Lung (tissue), 12 donors: ENCODE measurements around the gene EXOC7. TPM values are rescaled to one million over a fixed set of nuclear protein-coding genes. Genes with fewer than 3 reads are reported as not detected.

Source experiments
- ATAC-seq: fragments of 200-7000 bp; cut with Tn5 transposase; one replicate; pipeline ENCODE4 v1.9.1; 2020; ENCODE audit warnings: moderate number of reproducible peaks; ENCODE audit not compliant: insufficient read depth, low FRiP score
- DNase-seq, 3 donors: peaks; one replicate each; pipeline ENCODE4 v3.0.0-alpha.2; 2013 to 2017
- H3K27ac ChIP-seq, 2 donors: one replicate each; pipeline ENCODE4 v1.5.1; 2013; ENCODE audit warnings: mild to moderate bottlenecking in 2 of 2, moderate library complexity in 2 of 2, control low read depth in 1 of 2, inconsistent platforms in 1 of 2, low read depth in 1 of 2, low read length in 1 of 2
- H3K27me3 ChIP-seq, 3 donors: one replicate each; pipeline ENCODE4 v1.5.1; 2013; ENCODE audit warnings: low read length in 2 of 3; ENCODE audit not compliant: control insufficient read depth in 3 of 3, insufficient read depth in 3 of 3
- H3K36me3 ChIP-seq, 4 donors: one replicate each; pipeline ENCODE4 v1.5.1; 2013; ENCODE audit warnings: low read length in 4 of 4, mild to moderate bottlenecking in 1 of 4, moderate library complexity in 1 of 4; ENCODE audit not compliant: control insufficient read depth in 4 of 4, insufficient read depth in 4 of 4
- H3K4me1 ChIP-seq, 5 donors: one replicate each; pipeline ENCODE4 v1.5.1; 2013; ENCODE audit warnings: low read length in 5 of 5, mild to moderate bottlenecking in 2 of 5, moderate library complexity in 1 of 5; ENCODE audit not compliant: control insufficient read depth in 5 of 5, insufficient read depth in 5 of 5
- H3K4me3 ChIP-seq: one replicate; pipeline ENCODE4 v1.5.1; 2013; ENCODE audit warnings: mild to moderate bottlenecking, control low read depth, moderate library complexity
- H3K9ac ChIP-seq, 2 donors: one replicate each; pipeline ENCODE4 v1.5.1; 2013; ENCODE audit warnings: low read length in 2 of 2, control low read depth in 1 of 2; ENCODE audit not compliant: insufficient read depth in 1 of 2
- H3K9me3 ChIP-seq, 4 donors: one replicate each; pipeline ENCODE4 v1.5.1; 2013; ENCODE audit warnings: low read length in 3 of 4, mild to moderate bottlenecking in 1 of 4, moderate library complexity in 1 of 4; ENCODE audit not compliant: control insufficient read depth in 4 of 4, insufficient read depth in 3 of 4
- whole genome bisulfite sequencing, 2 donors: extraction: QIAGEN DNeasy Blood & Tissue Kit; methylation state at CpG; one replicate each; pipeline ENCODE4 v1.1.7; 2013; 5-methylcytosine and 5-hydroxymethylcytosine counted together
- polyA plus RNA-seq, 2 donors: library from polyadenylated mRNA; stranded (reverse); fragments of 200-250 nt; gene quantifications; one replicate each; pipeline ENCODE4 v1.2.1, GENCODE V29; 2013
- total RNA-seq, 2 donors: library from RNA; depleted of rRNA in 1 of 2; stranded (reverse); fragments of >200 nt in 1 of 2; gene quantifications; one replicate each; pipeline ENCODE4 v1.2.1, GENCODE V29; 2014 to 2021
- TF ChIP-seq, protein P1 (sequence below): IDR thresholded peaks from 2 replicates; pipeline ENCODE4 v1.5.1; 2012; ENCODE audit warnings: mild to moderate bottlenecking; ENCODE audit errors: control extremely low read depth, extremely low read depth
- donor health status: control.
- donor health status: control.
- donor health status: Bipolar disorder and iron deficiency.
- donor health status: healthy.
- donor health status: DM: yes; HTN: yes; CAD: no.

EXOC7 gene
- total and polyA plus RNA-seq, 4 donors = 49.9 to 111 (median 80.9) TPM

DNA sequence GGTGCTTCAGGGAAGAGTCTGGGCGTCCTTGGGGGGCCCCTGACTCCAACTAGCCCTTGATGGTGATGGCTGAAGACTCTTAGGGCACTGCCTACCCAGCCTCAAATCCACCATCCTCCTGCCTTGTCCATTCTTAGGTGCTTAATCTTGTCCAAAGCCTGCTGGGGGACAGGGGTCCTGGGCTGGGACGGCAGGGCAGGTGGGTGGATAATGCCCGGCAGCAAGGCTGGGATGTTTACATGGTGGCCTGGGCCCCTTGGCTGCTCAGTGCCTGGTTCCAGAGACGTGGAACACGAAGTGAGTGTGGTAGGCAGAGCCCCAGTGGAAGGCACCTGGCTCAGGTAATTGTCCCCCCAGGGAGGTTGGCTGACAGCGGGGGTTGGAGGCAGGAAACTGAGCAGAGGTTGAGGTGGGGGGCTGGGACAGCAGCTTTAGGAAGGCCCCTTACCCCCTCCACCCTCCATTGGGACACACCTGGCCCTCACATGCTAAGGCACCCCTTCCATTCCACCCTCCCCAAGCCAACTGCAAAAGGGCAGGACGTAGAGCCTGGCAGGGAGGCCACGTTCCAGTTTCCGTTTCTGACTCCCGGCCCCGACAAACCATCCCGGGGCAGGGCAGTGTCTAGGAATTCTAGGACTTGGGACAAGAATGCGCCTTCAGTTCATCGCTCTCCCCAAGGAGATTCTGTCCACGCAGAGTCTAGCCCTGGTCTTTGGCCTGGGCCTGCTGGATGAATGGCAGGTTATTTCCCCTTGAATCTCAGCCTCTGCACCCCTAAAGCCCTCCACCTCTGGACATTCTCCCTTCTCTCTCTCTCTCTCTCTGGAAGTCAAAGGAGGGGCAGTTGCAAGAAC lies 35.5 kb upstream of the EXOC7 start:
- no peaks in the 10 kb centered on the region for H3K9me3 ChIP-seq
- peak overlapping the region; percentile 15 to 48 for H3K9ac ChIP-seq
- ATAC-seq = no peak
- peak in 1 of 3 donors; percentile 20 for DNase-seq
- peaks cover 0 to 59% (median 12%) of the 10 kb centered on the region in 5 donors for H3K4me1 ChIP-seq
- H3K27ac ChIP-seq = peak overlapping the region in 1 of 2 donors; percentile 21
- H3K36me3 ChIP-seq = no peaks in the 10 kb centered on the region
- H3K27me3 ChIP-seq = peaks cover 0 to 50% (median 47%) of the 10 kb centered on the region in 3 donors
- H3K4me3 ChIP-seq = no peak overlapping the region
- TF ChIP-seq, protein P1, sequence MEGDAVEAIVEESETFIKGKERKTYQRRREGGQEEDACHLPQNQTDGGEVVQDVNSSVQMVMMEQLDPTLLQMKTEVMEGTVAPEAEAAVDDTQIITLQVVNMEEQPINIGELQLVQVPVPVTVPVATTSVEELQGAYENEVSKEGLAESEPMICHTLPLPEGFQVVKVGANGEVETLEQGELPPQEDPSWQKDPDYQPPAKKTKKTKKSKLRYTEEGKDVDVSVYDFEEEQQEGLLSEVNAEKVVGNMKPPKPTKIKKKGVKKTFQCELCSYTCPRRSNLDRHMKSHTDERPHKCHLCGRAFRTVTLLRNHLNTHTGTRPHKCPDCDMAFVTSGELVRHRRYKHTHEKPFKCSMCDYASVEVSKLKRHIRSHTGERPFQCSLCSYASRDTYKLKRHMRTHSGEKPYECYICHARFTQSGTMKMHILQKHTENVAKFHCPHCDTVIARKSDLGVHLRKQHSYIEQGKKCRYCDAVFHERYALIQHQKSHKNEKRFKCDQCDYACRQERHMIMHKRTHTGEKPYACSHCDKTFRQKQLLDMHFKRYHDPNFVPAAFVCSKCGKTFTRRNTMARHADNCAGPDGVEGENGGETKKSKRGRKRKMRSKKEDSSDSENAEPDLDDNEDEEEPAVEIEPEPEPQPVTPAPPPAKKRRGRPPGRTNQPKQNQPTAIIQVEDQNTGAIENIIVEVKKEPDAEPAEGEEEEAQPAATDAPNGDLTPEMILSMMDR = no peak
- WGBS, 2 donors = 55 to 78% methylated on average over 15 of the region's 15 CpGs

DNA sequence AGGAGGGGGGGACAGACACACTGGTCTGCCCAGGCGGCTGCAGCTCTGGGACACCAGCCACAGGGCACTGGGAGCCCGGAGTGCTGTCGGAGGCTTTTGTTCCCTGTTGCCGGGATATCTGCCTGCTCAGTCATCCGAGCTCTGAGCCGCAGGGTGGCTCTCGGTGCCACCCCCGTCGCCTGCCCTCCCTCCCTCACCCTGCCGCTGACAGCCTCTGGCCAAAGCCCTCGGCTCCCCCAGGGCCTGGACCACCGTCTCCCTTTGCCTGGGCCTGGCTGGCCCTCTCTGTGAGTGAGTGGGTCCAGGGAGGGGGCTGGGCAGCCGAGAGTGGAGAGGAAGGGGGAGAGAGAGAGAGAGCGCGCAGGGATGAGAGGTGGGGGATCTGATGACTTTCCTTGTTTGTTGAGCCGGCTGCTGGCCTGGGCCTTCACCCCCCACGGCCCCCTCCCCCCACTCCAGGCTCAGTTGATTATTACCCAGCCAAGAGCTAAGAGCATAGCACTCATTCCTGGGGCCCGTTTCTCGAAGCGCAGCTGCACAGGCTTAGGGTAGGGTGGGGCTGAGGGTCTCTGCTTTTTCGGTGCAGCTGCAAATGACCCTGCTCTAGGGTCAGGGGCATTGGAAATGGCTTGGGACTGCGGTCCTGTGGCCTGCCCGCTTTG lies 34.8 kb upstream of the EXOC7 start:
- Histone ChIP-seq H3K27ac (peak overlapping the region in 1 of 2 donors; percentile 26), H3K4me1 (peaks cover 0 to 58% (median 12%) of the 10 kb centered on the region in 5 donors), H3K4me3 (no peak overlapping the region), H3K9me3 (no peaks in the 10 kb centered on the region), H3K27me3 (peaks cover 0 to 57% (median 55%) of the 10 kb centered on the region in 3 donors), H3K9ac (peak overlapping the region in 1 of 2 donors; percentile 46), H3K36me3 (no peaks in the 10 kb centered on the region)
- TF ChIP-seq, protein P1 = no peak
- 56 to 81% methylated on average over 19 to 23 of the region's 23 CpGs for WGBS, 2 donors
- ATAC-seq (no peak), DNase-seq (peak; percentile 74 to 88 (median 85))

DNA sequence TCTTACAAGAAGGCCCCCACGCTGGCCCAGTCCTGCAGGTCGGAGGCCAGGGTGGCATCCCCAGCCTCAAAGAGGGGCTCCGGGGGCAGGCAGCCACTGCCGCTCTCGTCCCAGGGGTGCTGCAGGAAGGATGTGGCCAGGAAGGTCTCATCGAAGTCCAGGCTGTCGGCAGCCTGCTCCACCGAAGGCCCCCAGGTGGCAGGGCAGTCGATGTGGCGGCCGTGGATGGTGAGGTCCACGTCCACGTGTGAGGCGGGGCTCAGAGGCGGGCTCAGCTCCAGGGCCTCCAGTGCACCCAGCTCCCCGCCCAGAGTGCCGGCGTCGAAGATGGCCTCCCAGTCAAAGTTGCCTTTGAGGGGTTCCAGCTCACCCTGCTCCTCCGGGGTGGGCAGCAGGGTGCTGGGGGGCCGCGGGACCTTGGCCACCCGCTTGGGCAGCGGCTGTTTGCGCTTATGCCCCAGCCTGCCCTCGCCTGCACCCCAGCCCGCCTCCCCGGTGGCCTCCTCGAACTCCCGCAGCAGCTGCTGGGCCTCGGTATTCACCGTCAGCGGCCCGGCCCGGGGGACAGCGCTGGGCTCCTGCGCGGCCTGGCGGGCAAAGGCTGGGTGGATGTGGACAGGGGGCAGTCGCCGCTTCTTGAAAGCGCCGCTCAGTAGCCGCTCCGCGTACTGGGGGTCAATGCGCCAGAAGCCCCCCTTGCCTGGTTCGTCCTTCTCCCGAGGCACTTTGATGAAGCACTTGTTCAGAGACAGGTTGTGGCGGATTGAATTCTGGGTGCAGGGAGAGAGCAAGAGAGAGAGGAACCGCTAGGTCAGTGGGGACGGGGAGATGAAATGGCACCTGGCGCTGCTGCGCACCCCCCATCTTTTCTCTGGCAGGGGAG lies 34.0 kb upstream of the EXOC7 start:
- H3K27me3 ChIP-seq = peaks cover 0 to 62% (median 62%) of the 10 kb centered on the region in 3 donors
- no peak for ATAC-seq

More for the DNA sequence above, 34.0 kb upstream of the EXOC7 start:
- 67 to 77% methylated on average over 51 to 54 of the region's 54 CpGs for WGBS, 2 donors
- H3K27ac ChIP-seq = no peak overlapping the region
- H3K4me1 ChIP-seq = peaks cover 0 to 56% (median 12%) of the 10 kb centered on the region in 5 donors
- no peaks in the 10 kb centered on the region for H3K9me3 ChIP-seq
- DNase-seq = peak in 2 of 3 donors; percentile 22 to 26
- TF ChIP-seq, protein P1 = no peak
- H3K9ac ChIP-seq = peak overlapping the region in 1 of 2 donors; percentile 46
- H3K4me3 ChIP-seq = no peak overlapping the region
- H3K36me3 ChIP-seq = no peaks in the 10 kb centered on the region
